Neural cell (in vitro differentiated cells): ENCODE results near the gene GIT2. TPM values are rescaled to one million over a fixed set of nuclear protein-coding genes. Genes with fewer than 3 reads are reported as not detected.

Source experiments
- H2AFZ ChIP-seq: fragments of 200-600, 300-800 bp; sonication (generic), shearing (Covaris generic); 2 replicates; pipeline ENCODE4 v1.6.0; 2014; ENCODE audit warnings: low read depth, mild to moderate bottlenecking, antibody characterized with exemption, low read length, moderate library complexity
- H3F3A ChIP-seq: fragments of 200-600 bp; shearing (Covaris generic); 2 replicates; pipeline ENCODE4 v1.6.1; 2016; ENCODE audit warnings: mild to moderate bottlenecking, moderate library complexity, mixed read lengths, antibody characterized with exemption, low read length; ENCODE audit not compliant: insufficient read depth, poor library complexity, severe bottlenecking
- H3K27ac ChIP-seq: fragments of 200-600, 300-800 bp; sonication (generic), shearing (Covaris generic); 2 replicates; pipeline ENCODE4 v1.5.1; 2014; ENCODE audit warnings: mild to moderate bottlenecking, low read length, moderate library complexity
- H3K27me3 ChIP-seq: fragments of 300-800, 200-600 bp; sonication (generic), shearing (Covaris generic); 2 replicates; pipeline ENCODE4 v1.6.0; 2014; ENCODE audit warnings: mild to moderate bottlenecking, low read depth, low read length, moderate library complexity; ENCODE audit not compliant: insufficient read depth
- H3K36me3 ChIP-seq: fragments of 300-800, 200-600 bp; sonication (generic), shearing (Covaris generic); 2 replicates; pipeline ENCODE4 v1.5.1; 2014; ENCODE audit warnings: mild to moderate bottlenecking, antibody characterized with exemption, low read length, moderate library complexity; ENCODE audit not compliant: insufficient read depth
- H3K4me2 ChIP-seq: fragments of 300-800, 200-600 bp; sonication (generic), shearing (Covaris generic); 2 replicates; pipeline ENCODE4 v1.6.0; 2014; ENCODE audit warnings: mild to moderate bottlenecking, low read length
- H3K4me3 ChIP-seq: fragments of 300-800, 200-600 bp; sonication (generic), shearing (Covaris generic); 2 replicates; pipeline ENCODE4 v1.5.1; 2014; ENCODE audit warnings: mild to moderate bottlenecking, low read length, moderate library complexity
- H3K79me2 ChIP-seq: fragments of 200-600 bp; shearing (Covaris generic); replicated peaks from 2 replicates; pipeline ENCODE4 v1.6.0; 2014; ENCODE audit warnings: mild to moderate bottlenecking, low read length, moderate library complexity; ENCODE audit not compliant: insufficient read depth
- H3K9ac ChIP-seq: fragments of 300-800, 200-600 bp; sonication (generic), shearing (Covaris generic); 2 replicates; pipeline ENCODE4 v1.6.1; 2016; ENCODE audit warnings: mild to moderate bottlenecking, low read length, mixed read lengths
- H3K9me2 ChIP-seq: fragments of 200-600 bp; shearing (Covaris generic); 2 replicates; pipeline ENCODE4 v1.6.1; 2016; ENCODE audit warnings: mild to moderate bottlenecking, low read length, mixed read lengths; ENCODE audit not compliant: insufficient read depth
- H3K9me3 ChIP-seq: fragments of 200-600, 300-800 bp; sonication (generic), shearing (Covaris generic); 2 replicates; pipeline ENCODE4 v1.6.1; 2016; ENCODE audit warnings: mild to moderate bottlenecking, mixed run types, low read length, moderate library complexity, mixed read lengths
- H4K20me1 ChIP-seq: fragments of 200-600 bp; shearing (Covaris generic); 2 replicates; pipeline ENCODE4 v1.6.1; 2016; ENCODE audit warnings: mild to moderate bottlenecking, mixed run types; ENCODE audit not compliant: insufficient read depth
- CTCF ChIP-seq: fragments of 450-650 bp; IDR thresholded peaks from 2 replicates; pipeline ENCODE4 v1.5.1; 2014; ENCODE audit warnings: antibody characterized with exemption, mild to moderate bottlenecking, moderate library complexity; ENCODE audit not compliant: poor library complexity, severe bottlenecking
- EP300 ChIP-seq: fragments of 450-650 bp; conservative IDR thresholded peaks from 2 replicates; pipeline ENCODE4 v1.6.1; 2014; ENCODE audit warnings: antibody characterized with exemption, mild to moderate bottlenecking, moderate library complexity; ENCODE audit not compliant: poor library complexity, severe bottlenecking
- EZH2 ChIP-seq: fragments of 200-600, 300-800 bp; shearing (Covaris generic), sonication (generic); IDR thresholded peaks from 2 replicates; pipeline ENCODE4 v1.6.1; 2014; ENCODE audit warnings: antibody characterized with exemption, low read length, borderline replicate concordance, mild to moderate bottlenecking; ENCODE audit not compliant: insufficient read depth, poor library complexity, severe bottlenecking
- MXI1 ChIP-seq: fragments of 450-650 bp; conservative IDR thresholded peaks from 2 replicates; pipeline ENCODE4 v1.6.1; 2014; ENCODE audit warnings: antibody characterized with exemption, mild to moderate bottlenecking; ENCODE audit not compliant: poor library complexity, severe bottlenecking
- POLR2AphosphoS5 ChIP-seq: IDR thresholded peaks from 2 replicates; pipeline ENCODE4 v1.6.1; 2012
- RAD21 ChIP-seq: fragments of 450-650 bp; conservative IDR thresholded peaks from 2 replicates; pipeline ENCODE4 v1.6.1; 2014; ENCODE audit warnings: antibody characterized with exemption, mild to moderate bottlenecking, moderate library complexity
- REST ChIP-seq: IDR thresholded peaks from 2 replicates; pipeline ENCODE4 v1.6.1; 2012; ENCODE audit warnings: borderline replicate concordance
- SMC3 ChIP-seq: fragments of 450-650 bp; conservative IDR thresholded peaks from 2 replicates; pipeline ENCODE4 v1.6.1; 2014; ENCODE audit warnings: antibody characterized with exemption, mild to moderate bottlenecking, moderate library complexity; ENCODE audit not compliant: poor library complexity
- TAF1 ChIP-seq: IDR thresholded peaks from 2 replicates; pipeline ENCODE4 v1.6.1; 2012; ENCODE audit warnings: low read depth
- polyA plus RNA-seq: library from polyadenylated mRNA; depleted of rRNA; stranded (reverse); fragments of >200 nt; gene quantifications from 2 replicates; pipeline ENCODE4 v1.2.3, GENCODE V29; 2014

The GIT2 gene
- polyA plus RNA-seq, 1 donor from 2014 or later, result 14.2 TPM

- no peaks in the 10 kb centered on the region for H3K27me3 ChIP-seq
- H3K27ac ChIP-seq, result no peak overlapping the region
Observed at GRCh38 chr12:109989380-109989779, 6.8 kb downstream of the GIT2 start.

GRCh38 chr12:109988903-109989302 is 7.3 kb downstream of the GIT2 start:
- no peak overlapping the region for H2AFZ ChIP-seq
- no peaks in the 10 kb centered on the region for H3K36me3 ChIP-seq
- no peaks in the 10 kb centered on the region for H3K27me3 ChIP-seq
- no peaks in the 10 kb centered on the region for H3K9me3 ChIP-seq
- H3K4me2 ChIP-seq, result no peak overlapping the region
- H3K9ac ChIP-seq, result no peak overlapping the region
- H3K27ac ChIP-seq, result no peak overlapping the region
- no peaks in the 10 kb centered on the region for H3F3A ChIP-seq
- TF ChIP-seq MXI1 (no peak), SMC3 (no peak), REST (no peak), POLR2AphosphoS5 (no peak), EZH2 (no peak), EP300 (no peak), TAF1 (no peak), RAD21 (no peak), CTCF (no peak)
- no peaks in the 10 kb centered on the region for H3K9me2 ChIP-seq
- H4K20me1 ChIP-seq, result no peaks in the 10 kb centered on the region
- H3K4me3 ChIP-seq, result no peak overlapping the region
- H3K79me2 ChIP-seq, result peaks cover 10% of the 10 kb centered on the region

More at GRCh38 chr12:109989380-109989779, 6.8 kb downstream of the GIT2 start:
- Histone ChIP-seq H2AFZ (no peak overlapping the region), H3K9me3 (no peaks in the 10 kb centered on the region), H3F3A (no peaks in the 10 kb centered on the region), H3K4me3 (no peak overlapping the region), H4K20me1 (no peaks in the 10 kb centered on the region), H3K79me2 (peaks cover 15% of the 10 kb centered on the region), H3K9ac (no peak overlapping the region), H3K9me2 (no peaks in the 10 kb centered on the region), H3K4me2 (no peak overlapping the region), H3K36me3 (no peaks in the 10 kb centered on the region)
- no peak for TF ChIP-seq REST
- no peak for TF ChIP-seq RAD21
